ENCODE results near the gene RPS6KA2.
"Not testable (repeated sequence)": the region's sequence is repeated elsewhere in the genome, so short reads cannot be mapped to it uniquely, and the experiment has no call there.

The RPS6KA2 gene

GRCh38 chr6:166365806-166366205 is 261.2 kb downstream of the RPS6KA2 start:
- DNase-seq (ENCODE audit: low read depth): no peak
- TF ChIP-seq, protein P1, sequence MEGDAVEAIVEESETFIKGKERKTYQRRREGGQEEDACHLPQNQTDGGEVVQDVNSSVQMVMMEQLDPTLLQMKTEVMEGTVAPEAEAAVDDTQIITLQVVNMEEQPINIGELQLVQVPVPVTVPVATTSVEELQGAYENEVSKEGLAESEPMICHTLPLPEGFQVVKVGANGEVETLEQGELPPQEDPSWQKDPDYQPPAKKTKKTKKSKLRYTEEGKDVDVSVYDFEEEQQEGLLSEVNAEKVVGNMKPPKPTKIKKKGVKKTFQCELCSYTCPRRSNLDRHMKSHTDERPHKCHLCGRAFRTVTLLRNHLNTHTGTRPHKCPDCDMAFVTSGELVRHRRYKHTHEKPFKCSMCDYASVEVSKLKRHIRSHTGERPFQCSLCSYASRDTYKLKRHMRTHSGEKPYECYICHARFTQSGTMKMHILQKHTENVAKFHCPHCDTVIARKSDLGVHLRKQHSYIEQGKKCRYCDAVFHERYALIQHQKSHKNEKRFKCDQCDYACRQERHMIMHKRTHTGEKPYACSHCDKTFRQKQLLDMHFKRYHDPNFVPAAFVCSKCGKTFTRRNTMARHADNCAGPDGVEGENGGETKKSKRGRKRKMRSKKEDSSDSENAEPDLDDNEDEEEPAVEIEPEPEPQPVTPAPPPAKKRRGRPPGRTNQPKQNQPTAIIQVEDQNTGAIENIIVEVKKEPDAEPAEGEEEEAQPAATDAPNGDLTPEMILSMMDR (IDR thresholded peaks at IDR 0.05; ENCODE audit: low read depth, low read length, missing control alignments): no peak
- no peak overlapping the region for H3K4me3 ChIP-seq (ENCODE audit: low read depth, low read length)

DNA sequence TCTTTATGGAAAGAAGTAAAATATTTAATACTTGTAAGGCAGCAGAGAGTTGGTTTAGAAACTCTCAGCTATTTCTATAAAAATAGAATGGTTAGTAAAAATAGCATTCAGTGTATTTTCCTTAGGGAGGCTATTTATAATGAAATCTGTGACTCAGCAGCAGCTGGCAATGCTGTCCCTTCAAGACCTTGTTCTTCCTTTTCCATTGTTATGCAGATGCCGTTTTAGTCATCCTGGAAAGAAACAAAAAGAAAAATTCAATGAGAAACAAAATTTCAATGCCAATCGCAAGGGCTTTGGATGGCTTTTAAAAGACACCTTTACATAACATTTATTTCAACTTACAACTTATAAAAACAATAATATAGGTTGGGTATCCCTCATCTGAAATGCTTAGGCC is 261.8 kb downstream of the RPS6KA2 start:
- TF ChIP-seq, protein P1 (IDR thresholded peaks at IDR 0.05; ENCODE audit: low read depth, low read length, missing control alignments): no peak
- no peak for DNase-seq (ENCODE audit: low read depth)
- H3K4me3 ChIP-seq (ENCODE audit: low read depth, low read length): no peak overlapping the region

DNA sequence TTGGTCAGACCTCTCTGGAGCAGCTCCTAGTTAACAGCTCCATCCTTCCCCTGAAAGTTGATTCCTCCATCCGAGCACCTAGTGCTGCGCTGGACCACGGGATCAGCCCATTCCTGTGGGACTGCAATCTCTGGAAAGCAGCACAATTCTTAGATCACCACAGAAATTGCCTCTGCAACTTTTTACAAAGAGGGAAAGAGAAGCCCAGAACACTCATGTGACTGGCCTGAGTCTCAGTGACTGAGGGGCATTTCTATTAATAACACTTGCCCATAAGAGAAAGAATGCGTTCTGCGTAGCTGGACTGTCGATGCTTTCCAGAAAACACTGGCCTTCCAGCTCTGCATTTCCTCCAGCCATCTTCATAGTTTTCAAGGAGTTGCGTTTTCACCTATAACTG is 262.6 kb downstream of the RPS6KA2 start:
- TF ChIP-seq, protein P1 (IDR thresholded peaks at IDR 0.05; ENCODE audit: low read depth, low read length, missing control alignments): no peak
- no peak for DNase-seq (ENCODE audit: low read depth)
- no peak overlapping the region for H3K4me3 ChIP-seq (ENCODE audit: low read depth, low read length)

- not testable (repeated sequence) for H3K4me3 ChIP-seq (ENCODE audit: low read depth, low read length)
These were observed 264.6 kb downstream of the RPS6KA2 start for GRCh38 chr6:166362427-166362826.

GRCh38 chr6:166361077-166361429 is 266.0 kb downstream of the RPS6KA2 start:
- DNase-seq (ENCODE audit: low read depth): no peak
- H3K4me3 ChIP-seq (ENCODE audit: low read depth, low read length): no peak overlapping the region
- TF ChIP-seq, protein P1 (IDR thresholded peaks at IDR 0.05; ENCODE audit: low read depth, low read length, missing control alignments): no peak

More at GRCh38 chr6:166362427-166362826, 264.6 kb downstream of the RPS6KA2 start:
- not testable (repeated sequence) for DNase-seq (ENCODE audit: low read depth)

DNA sequence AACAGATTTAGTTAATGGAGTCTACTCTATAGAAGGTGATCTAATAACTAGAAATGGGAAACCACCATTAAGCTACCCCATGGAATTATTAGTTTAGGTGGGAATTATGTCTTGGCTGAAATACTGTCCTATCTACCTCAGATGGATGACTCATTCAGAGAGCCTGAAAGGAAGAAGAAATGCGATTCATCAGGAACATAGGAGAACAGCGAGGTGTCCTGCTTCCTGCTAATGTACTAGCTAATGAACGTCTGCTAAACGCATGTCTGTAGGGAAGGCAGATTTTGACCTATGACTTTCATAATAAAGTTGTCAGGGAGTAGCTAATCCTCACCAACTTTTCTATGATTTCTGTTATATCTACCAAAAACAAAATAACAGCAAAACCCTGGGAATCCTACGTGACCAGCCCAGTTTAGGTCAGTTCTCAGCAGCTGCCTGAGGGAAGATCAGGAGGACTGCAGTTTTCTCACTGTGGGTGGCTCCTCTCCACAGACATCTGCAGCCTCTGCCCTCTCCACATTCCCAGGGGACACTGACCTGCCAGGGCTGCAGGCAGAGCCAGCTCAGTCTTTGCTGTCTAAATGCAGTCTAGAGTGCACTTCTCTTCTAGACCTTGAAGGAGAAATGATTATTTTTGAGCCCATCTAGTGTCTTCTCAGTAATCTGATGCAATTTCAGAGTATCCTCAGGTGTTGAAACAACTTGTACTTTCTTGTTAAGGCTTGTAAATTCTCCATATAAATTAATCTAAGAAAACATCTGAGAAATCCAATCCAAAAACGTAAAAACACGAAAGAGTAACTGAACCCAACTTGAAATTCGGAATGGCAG is 266.6 kb downstream of the RPS6KA2 start:
- H3K4me3 ChIP-seq (ENCODE audit: low read depth, low read length): no peak overlapping the region
- DNase-seq (ENCODE audit: low read depth): no peak
- TF ChIP-seq, protein P1 (IDR thresholded peaks at IDR 0.05; ENCODE audit: low read depth, low read length, missing control alignments): no peak

Measured in GM12864 (cell line).